ENCODE measurements around the gene KRT83. TPM values are rescaled to one million over a fixed set of nuclear protein-coding genes. Genes with fewer than 3 reads are reported as not detected.

KRT83 gene
- total and polyA plus RNA-seq, 4 donors = not detected

- Histone ChIP-seq H3K27me3 (ENCODE audit: control insufficient read depth in 3 of 3, insufficient read depth in 3 of 3, low read length in 2 of 3) (no peaks in the 10 kb centered on the region), H3K9ac (ENCODE audit: insufficient read depth in 1 of 2, low read length in 2 of 2) (no peak overlapping the region), H3K36me3 (ENCODE audit: control insufficient read depth in 4 of 4, insufficient read depth in 4 of 4, low read length in 4 of 4) (no peaks in the 10 kb centered on the region), H3K4me3 (no peak overlapping the region), H3K4me1 (ENCODE audit: control insufficient read depth in 5 of 5, insufficient read depth in 5 of 5, low read length in 5 of 5) (peaks cover 0 to 4% (median 0%) of the 10 kb centered on the region in 5 donors), H3K9me3 (ENCODE audit: control insufficient read depth in 4 of 4, insufficient read depth in 3 of 4, low read length in 3 of 4) (no peaks in the 10 kb centered on the region), H3K27ac (ENCODE audit: low read depth in 1 of 2, low read length in 1 of 2) (no peak overlapping the region)
- no peak for ATAC-seq (ENCODE audit: insufficient read depth, low FRiP score)
- no peak for DNase-seq
- no peak for TF ChIP-seq CTCF (IDR thresholded peaks at IDR 0.05; ENCODE audit: control extremely low read depth, extremely low read depth)
- 89 to 91% methylated on average over 24 of the region's 24 CpGs for WGBS, 2 donors
Measured at GRCh38 chr12:52285851-52286530, 35.2 kb downstream of the KRT83 start.

GRCh38 chr12:52285172-52285745 lies 35.9 kb downstream of the KRT83 start:
- DNase-seq (no peak), ATAC-seq (ENCODE audit: insufficient read depth, low FRiP score) (no peak)
- H3K36me3 ChIP-seq (ENCODE audit: control insufficient read depth in 4 of 4, insufficient read depth in 4 of 4, low read length in 4 of 4) = no peaks in the 10 kb centered on the region
- TF ChIP-seq CTCF (IDR thresholded peaks at IDR 0.05; ENCODE audit: control extremely low read depth, extremely low read depth) = no peak
- 88 to 95% methylated on average over 2 of the region's 2 CpGs for WGBS, 2 donors
- H3K4me1 ChIP-seq (ENCODE audit: control insufficient read depth in 5 of 5, insufficient read depth in 5 of 5, low read length in 5 of 5) = peaks cover 0 to 11% (median 0%) of the 10 kb centered on the region in 5 donors
- H3K4me3 ChIP-seq = no peak overlapping the region
- H3K27ac ChIP-seq (ENCODE audit: low read depth in 1 of 2, low read length in 1 of 2) = no peak overlapping the region
- H3K27me3 ChIP-seq (ENCODE audit: control insufficient read depth in 3 of 3, insufficient read depth in 3 of 3, low read length in 2 of 3) = no peaks in the 10 kb centered on the region
- H3K9me3 ChIP-seq (ENCODE audit: control insufficient read depth in 4 of 4, insufficient read depth in 3 of 4, low read length in 3 of 4) = no peaks in the 10 kb centered on the region
- H3K9ac ChIP-seq (ENCODE audit: insufficient read depth in 1 of 2, low read length in 2 of 2) = no peak overlapping the region

- Histone ChIP-seq H3K27me3 (ENCODE audit: control insufficient read depth in 3 of 3, insufficient read depth in 3 of 3, low read length in 2 of 3) (no peaks in the 10 kb centered on the region), H3K27ac (ENCODE audit: low read depth in 1 of 2, low read length in 1 of 2) (no peak overlapping the region), H3K9ac (ENCODE audit: insufficient read depth in 1 of 2, low read length in 2 of 2) (no peak overlapping the region), H3K36me3 (ENCODE audit: control insufficient read depth in 4 of 4, insufficient read depth in 4 of 4, low read length in 4 of 4) (no peaks in the 10 kb centered on the region), H3K4me1 (ENCODE audit: control insufficient read depth in 5 of 5, insufficient read depth in 5 of 5, low read length in 5 of 5) (peaks cover 0 to 11% (median 0%) of the 10 kb centered on the region in 5 donors), H3K9me3 (ENCODE audit: control insufficient read depth in 4 of 4, insufficient read depth in 3 of 4, low read length in 3 of 4) (no peaks in the 10 kb centered on the region), H3K4me3 (no peak overlapping the region)
- ATAC-seq (ENCODE audit: insufficient read depth, low FRiP score) (no peak), DNase-seq (no peak)
- TF ChIP-seq CTCF (IDR thresholded peaks at IDR 0.05; ENCODE audit: control extremely low read depth, extremely low read depth) = no peak
- 63 to 78% methylated on average over 4 of the region's 4 CpGs for WGBS, 2 donors
Measured at GRCh38 chr12:52284562-52285171, 36.5 kb downstream of the KRT83 start.
